Measurements from ENCODE around the gene FXYD4.
"Not testable (repeated sequence)": the region's sequence is repeated elsewhere in the genome, so short reads cannot be mapped to it uniquely, and the experiment has no call there.

- TF ChIP-seq CTCF, POLR2A (IDR thresholded peaks at IDR 0.05): not testable (repeated sequence)
Observed at GRCh38 chr10:43393186-43393585, 21.8 kb downstream of the FXYD4 start.
